DMS79 (cell line): ENCODE measurements around the gene CSTF1.

ENCODE experiments used
- DNase-seq: peaks from one replicate; lab custom pipeline; 2025; lab: John Stamatoyannopoulos, UW

CSTF1 gene

GRCh38 chr20:56429502-56429901 lies 37.1 kb downstream of the CSTF1 start:
- DNase-seq: no peak

GRCh38 chr20:56429941-56430340 lies 37.5 kb downstream of the CSTF1 start:
- no peak for DNase-seq

- no peak for DNase-seq
Measured at GRCh38 chr20:56430461-56430860, 38.0 kb downstream of the CSTF1 start.

GRCh38 chr20:56430957-56431356 lies 38.5 kb downstream of the CSTF1 start:
- no peak for DNase-seq

- no peak for DNase-seq
Measured at GRCh38 chr20:56431471-56431870, 39.0 kb downstream of the CSTF1 start.

- no peak for DNase-seq
Measured at GRCh38 chr20:56433221-56433879, 40.9 kb downstream of the CSTF1 start.

GRCh38 chr20:56433880-56434255 lies 41.4 kb downstream of the CSTF1 start:
- DNase-seq: no peak

- no peak for DNase-seq
Measured at GRCh38 chr20:56437196-56437960, 44.9 kb downstream of the CSTF1 start.

- DNase-seq: no peak
Measured at GRCh38 chr20:56438284-56438683, 45.8 kb downstream of the CSTF1 start.

GRCh38 chr20:56439771-56440291 lies 47.4 kb downstream of the CSTF1 start:
- DNase-seq: no peak

- no peak for DNase-seq
Measured at GRCh38 chr20:56440346-56441007, 48.0 kb downstream of the CSTF1 start.

- no peak for DNase-seq
Measured at GRCh38 chr20:56442389-56443365, 50.2 kb downstream of the CSTF1 start.

- no peak for DNase-seq
Measured at GRCh38 chr20:56443654-56444540, 51.5 kb downstream of the CSTF1 start.

GRCh38 chr20:56445130-56445529 lies 52.7 kb downstream of the CSTF1 start:
- no peak for DNase-seq

- no peak for DNase-seq
Measured at GRCh38 chr20:56445540-56445939, 53.1 kb downstream of the CSTF1 start.

- no peak for DNase-seq
Measured at GRCh38 chr20:56447227-56447626, 54.8 kb downstream of the CSTF1 start.

- no peak for DNase-seq
Measured at GRCh38 chr20:56449459-56449858, 57.0 kb downstream of the CSTF1 start.

GRCh38 chr20:56451056-56451765 lies 58.8 kb downstream of the CSTF1 start:
- DNase-seq: no peak

GRCh38 chr20:56453352-56453751 lies 60.9 kb downstream of the CSTF1 start:
- DNase-seq: no peak

- no peak for DNase-seq
Measured at GRCh38 chr20:56454754-56455153, 62.3 kb downstream of the CSTF1 start.
